ENCODE results near the gene POLN. TPM values are rescaled to one million over a fixed set of nuclear protein-coding genes. Genes with fewer than 3 reads are reported as not detected.

POLN gene
- total RNA-seq, 2 donors from 2014 or later = 2.8 to 2.9 TPM

GRCh38 chr4:2258091-2259035, 16.4 kb upstream of the POLN start:
- peaks cover 11% of the 10 kb centered on the region for H3K4me1 ChIP-seq (ENCODE audit: control insufficient read depth, insufficient read depth, low read length)
- no peak overlapping the region for H3K27ac Mint-ChIP-seq
- H3K9me3 Mint-ChIP-seq = no peaks in the 10 kb centered on the region
- TF ChIP-seq CTCF (conservative IDR thresholded peaks at IDR 0.05) = no peak
- no peak overlapping the region for H3K4me3 ChIP-seq (ENCODE audit: low read length)
- peaks cover 19% of the 10 kb centered on the region for H3K36me3 Mint-ChIP-seq (ENCODE audit: low read depth)
- H3K27me3 Mint-ChIP-seq (ENCODE audit: insufficient read depth) = no peaks in the 10 kb centered on the region
- peak; percentile 39 for DNase-seq
- no peaks in the 10 kb centered on the region for H3K27me3 ChIP-seq (ENCODE audit: control insufficient read depth, insufficient read depth, low read length, poor library complexity, severe bottlenecking)
- H3K9me3 ChIP-seq (ENCODE audit: control insufficient read depth, low read length) = no peaks in the 10 kb centered on the region
- H3K36me3 ChIP-seq (ENCODE audit: control insufficient read depth, insufficient read depth, low read length) = peaks cover 24% of the 10 kb centered on the region
- 90 to 94% methylated on average over 14 to 18 of the region's 18 CpGs for WGBS, 2 experiments (ENCODE audit: insufficient coverage in 1 of 2, insufficient read length in 1 of 2)
- peaks cover 1% of the 10 kb centered on the region for H3K4me1 Mint-ChIP-seq
- no peak overlapping the region for H3K4me3 Mint-ChIP-seq
- no peak overlapping the region for H3K9ac ChIP-seq (ENCODE audit: extremely low read depth, low read length, poor library complexity, severe bottlenecking)
- H3K27ac ChIP-seq (ENCODE audit: low read depth, low read length) = no peak overlapping the region

- DNase-seq = peak; percentile 40
- H3K27ac Mint-ChIP-seq = peak overlapping the region; percentile 58
- no peak overlapping the region for H3K9ac ChIP-seq (ENCODE audit: extremely low read depth, low read length, poor library complexity, severe bottlenecking)
- no peak overlapping the region for H3K4me3 ChIP-seq (ENCODE audit: low read length)
- peaks cover 23% of the 10 kb centered on the region for H3K36me3 Mint-ChIP-seq (ENCODE audit: low read depth)
- 92 to 95% methylated on average over 8 to 14 of the region's 14 CpGs for WGBS, 2 experiments (ENCODE audit: insufficient coverage in 1 of 2, insufficient read length in 1 of 2)
- no peaks in the 10 kb centered on the region for H3K27me3 Mint-ChIP-seq (ENCODE audit: insufficient read depth)
- H3K27ac ChIP-seq (ENCODE audit: low read depth, low read length) = no peak overlapping the region
- no peak overlapping the region for H3K4me3 Mint-ChIP-seq
- TF ChIP-seq CTCF (conservative IDR thresholded peaks at IDR 0.05) = no peak
- no peaks in the 10 kb centered on the region for H3K27me3 ChIP-seq (ENCODE audit: control insufficient read depth, insufficient read depth, low read length, poor library complexity, severe bottlenecking)
- peaks cover 10% of the 10 kb centered on the region for H3K4me1 ChIP-seq (ENCODE audit: control insufficient read depth, insufficient read depth, low read length)
- no peaks in the 10 kb centered on the region for H3K9me3 Mint-ChIP-seq
- peaks cover 31% of the 10 kb centered on the region for H3K36me3 ChIP-seq (ENCODE audit: control insufficient read depth, insufficient read depth, low read length)
- H3K9me3 ChIP-seq (ENCODE audit: control insufficient read depth, low read length) = no peaks in the 10 kb centered on the region
- H3K4me1 Mint-ChIP-seq = no peaks in the 10 kb centered on the region
Measured at GRCh38 chr4:2257361-2258081, 15.6 kb upstream of the POLN start.

- peak; percentile 44 for DNase-seq
- H3K27me3 Mint-ChIP-seq (ENCODE audit: insufficient read depth) = no peaks in the 10 kb centered on the region
- Histone ChIP-seq H3K9me3 (ENCODE audit: control insufficient read depth, low read length) (no peaks in the 10 kb centered on the region), H3K9ac (ENCODE audit: extremely low read depth, low read length, poor library complexity, severe bottlenecking) (no peak overlapping the region), H3K27ac (ENCODE audit: low read depth, low read length) (no peak overlapping the region), H3K4me1 (ENCODE audit: control insufficient read depth, insufficient read depth, low read length) (peaks cover 10% of the 10 kb centered on the region), H3K27me3 (ENCODE audit: control insufficient read depth, insufficient read depth, low read length, poor library complexity, severe bottlenecking) (no peaks in the 10 kb centered on the region), H3K36me3 (ENCODE audit: control insufficient read depth, insufficient read depth, low read length) (peaks cover 31% of the 10 kb centered on the region), H3K4me3 (ENCODE audit: low read length) (no peak overlapping the region)
- 84 to 87% methylated on average over 8 to 12 of the region's 12 CpGs for WGBS, 2 experiments (ENCODE audit: insufficient coverage in 1 of 2, insufficient read length in 1 of 2)
- H3K4me1 Mint-ChIP-seq = no peaks in the 10 kb centered on the region
- H3K27ac Mint-ChIP-seq = peak overlapping the region; percentile 55
- no peak overlapping the region for H3K4me3 Mint-ChIP-seq
- no peak for TF ChIP-seq CTCF (conservative IDR thresholded peaks at IDR 0.05)
- no peaks in the 10 kb centered on the region for H3K9me3 Mint-ChIP-seq
- peaks cover 23% of the 10 kb centered on the region for H3K36me3 Mint-ChIP-seq (ENCODE audit: low read depth)
Measured at GRCh38 chr4:2256781-2257191, 14.9 kb upstream of the POLN start.

All from endodermal cell (in vitro differentiated cells).